Nephron progenitor cell (in vitro differentiated cells): ENCODE data around the gene HNMT.

ENCODE experiments used
- DNase-seq: peaks from one replicate; pipeline ENCODE4 v3.0.0; 2021
- H3K27ac Mint-ChIP-seq: 2 replicates; pipeline ENCODE4 v1.8.0; 2021; ENCODE audit warnings: mild to moderate bottlenecking, moderate library complexity, mixed read lengths
- H3K27me3 Mint-ChIP-seq: 2 replicates; pipeline ENCODE4 v1.8.0; 2021; ENCODE audit warnings: mild to moderate bottlenecking, low read depth, mixed read lengths; ENCODE audit not compliant: poor library complexity
- H3K36me3 Mint-ChIP-seq: 2 replicates; pipeline ENCODE4 v1.8.0; 2021; ENCODE audit warnings: low read depth, mixed read lengths
- H3K4me1 Mint-ChIP-seq: 2 replicates; pipeline ENCODE4 v1.8.0; 2021; ENCODE audit warnings: mixed read lengths
- H3K4me3 Mint-ChIP-seq: 2 replicates; pipeline ENCODE4 v1.8.0; 2021; ENCODE audit warnings: mild to moderate bottlenecking, moderate library complexity, mixed read lengths
- H3K9me3 Mint-ChIP-seq: 2 replicates; pipeline ENCODE4 v1.8.0; 2021; ENCODE audit warnings: mild to moderate bottlenecking, moderate library complexity, mixed read lengths
- CTCF ChIP-seq: fragments of 200-600 bp; sonication (generic); IDR thresholded peaks from 2 replicates; pipeline ENCODE4 v1.5.0; 2021; ENCODE audit warnings: antibody characterized with exemption

HNMT gene

GRCh38 chr2:138017824-138018223 lies 53.6 kb downstream of the HNMT start:
- Mint-ChIP-seq H3K27ac (no peak overlapping the region), H3K36me3 (no peaks in the 10 kb centered on the region), H3K9me3 (no peaks in the 10 kb centered on the region), H3K4me1 (peaks cover 13% of the 10 kb centered on the region), H3K27me3 (peaks cover 3% of the 10 kb centered on the region), H3K4me3 (no peak overlapping the region)
- DNase-seq, result no peak
- TF ChIP-seq CTCF, result no peak

GRCh38 chr2:138018866-138019688 lies 54.8 kb downstream of the HNMT start:
- peaks cover 3% of the 10 kb centered on the region for H3K27me3 Mint-ChIP-seq
- no peak overlapping the region for H3K27ac Mint-ChIP-seq
- no peak for TF ChIP-seq CTCF
- DNase-seq, result no peak
- H3K4me3 Mint-ChIP-seq, result no peak overlapping the region
- H3K36me3 Mint-ChIP-seq, result no peaks in the 10 kb centered on the region
- H3K4me1 Mint-ChIP-seq, result peaks cover 20% of the 10 kb centered on the region
- no peaks in the 10 kb centered on the region for H3K9me3 Mint-ChIP-seq

GRCh38 chr2:138020432-138020831 lies 56.2 kb downstream of the HNMT start:
- H3K36me3 Mint-ChIP-seq, result no peaks in the 10 kb centered on the region
- peaks cover 3% of the 10 kb centered on the region for H3K27me3 Mint-ChIP-seq
- no peak for TF ChIP-seq CTCF
- peaks cover 19% of the 10 kb centered on the region for H3K4me1 Mint-ChIP-seq
- DNase-seq, result no peak
- H3K27ac Mint-ChIP-seq, result no peak overlapping the region
- no peak overlapping the region for H3K4me3 Mint-ChIP-seq
- no peaks in the 10 kb centered on the region for H3K9me3 Mint-ChIP-seq

- no peak overlapping the region for H3K27ac Mint-ChIP-seq
- TF ChIP-seq CTCF, result no peak
- peaks cover 3% of the 10 kb centered on the region for H3K27me3 Mint-ChIP-seq
- DNase-seq, result no peak
- no peaks in the 10 kb centered on the region for H3K9me3 Mint-ChIP-seq
- H3K36me3 Mint-ChIP-seq, result no peaks in the 10 kb centered on the region
- no peak overlapping the region for H3K4me3 Mint-ChIP-seq
- peaks cover 12% of the 10 kb centered on the region for H3K4me1 Mint-ChIP-seq
These were observed 56.9 kb downstream of the HNMT start for GRCh38 chr2:138021154-138021553.

GRCh38 chr2:138023298-138023697 lies 59.0 kb downstream of the HNMT start:
- no peak for DNase-seq
- Mint-ChIP-seq H3K4me1 (peaks cover 12% of the 10 kb centered on the region), H3K27ac (no peak overlapping the region), H3K9me3 (no peaks in the 10 kb centered on the region), H3K4me3 (no peak overlapping the region), H3K36me3 (no peaks in the 10 kb centered on the region), H3K27me3 (peaks cover 3% of the 10 kb centered on the region)
- no peak for TF ChIP-seq CTCF

- Mint-ChIP-seq H3K36me3 (no peaks in the 10 kb centered on the region), H3K4me1 (peaks cover 12% of the 10 kb centered on the region), H3K4me3 (no peak overlapping the region), H3K27ac (no peak overlapping the region), H3K27me3 (no peaks in the 10 kb centered on the region), H3K9me3 (no peaks in the 10 kb centered on the region)
- DNase-seq, result no peak
- no peak for TF ChIP-seq CTCF
These were observed 59.7 kb downstream of the HNMT start for GRCh38 chr2:138023976-138024375.
